ENCODE measurements around the gene PACRGL. TPM values are rescaled to one million over a fixed set of nuclear protein-coding genes. Genes with fewer than 3 reads are reported as not detected.
"Not testable (repeated sequence)": the region's sequence is repeated elsewhere in the genome, so short reads cannot be mapped to it uniquely, and the experiment has no call there.

PACRGL gene
- total RNA-seq, 2 donors from 2014 or later, result 3.0 to 17.1 TPM

GRCh38 chr4:20735931-20736330 lies 35.7 kb downstream of the PACRGL start:
- Histone ChIP-seq H3K4me1 (no peaks in the 10 kb centered on the region), H3K36me3 (replicated peaks in 1 of 2; ENCODE audit: insufficient read depth in 1 of 2, low read depth in 2 of 2) (peaks cover 0 to 2% of the 10 kb centered on the region in 2 donors), H3K27me3 (no peaks in the 10 kb centered on the region), H3K27ac (no peak overlapping the region), H3K9me3 (peaks cover 0 to 23% (median 0%) of the 10 kb centered on the region in 3 donors), H3K4me3 (no peak overlapping the region)
- intact Hi-C loops (cut with DNase I), result no loop called here
- WGBS, 2 donors, result 97 to 100% methylated on average over 1 of the region's 1 CpG
- no peak for ATAC-seq
- DNase-seq, result no peak
- no peak for TF ChIP-seq POLR2A (IDR thresholded peaks at IDR 0.05)
- no peak for TF ChIP-seq CTCF (IDR thresholded peaks at IDR 0.05)

DNA sequence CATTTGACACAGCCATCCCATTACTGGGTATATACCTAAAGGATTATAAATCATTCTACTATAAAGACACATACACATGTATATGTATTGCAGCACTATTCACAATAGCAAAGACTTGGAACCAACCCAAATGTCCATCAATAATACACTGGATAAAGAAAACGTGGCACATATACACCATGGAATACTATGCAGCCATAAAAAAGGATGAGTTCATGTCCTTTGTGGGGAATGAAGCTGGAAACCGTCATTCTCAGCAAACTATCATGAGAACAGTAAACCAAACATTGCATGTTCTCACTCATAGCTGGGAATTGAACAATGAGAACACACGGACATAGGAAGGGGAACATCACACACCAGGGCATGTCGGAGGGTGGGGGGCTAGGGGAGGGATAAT lies 45.7 kb downstream of the PACRGL start:
- H3K27me3 ChIP-seq; H3K9me3 ChIP-seq; DNase-seq; H3K27ac ChIP-seq; H3K4me3 ChIP-seq; intact Hi-C loops (cut with DNase I); H3K36me3 ChIP-seq (replicated peaks in 1 of 2; ENCODE audit: insufficient read depth in 1 of 2, low read depth in 2 of 2); H3K4me1 ChIP-seq; ATAC-seq: not testable (repeated sequence)
- WGBS, 2 donors, result 91 to 92% methylated on average over 4 of the region's 4 CpGs

- intact Hi-C loops (cut with DNase I), result no loop called here
- Histone ChIP-seq H3K4me1 (no peaks in the 10 kb centered on the region), H3K36me3 (replicated peaks in 1 of 2; ENCODE audit: insufficient read depth in 1 of 2, low read depth in 2 of 2) (no peaks in the 10 kb centered on the region), H3K27ac (no peak overlapping the region), H3K9me3 (no peaks in the 10 kb centered on the region), H3K4me3 (no peak overlapping the region), H3K27me3 (no peaks in the 10 kb centered on the region)
- TF ChIP-seq CTCF (IDR thresholded peaks at IDR 0.05) (no peak), POLR2A (IDR thresholded peaks at IDR 0.05) (no peak)
- no peak for ATAC-seq
- 93 to 97% methylated on average over 3 of the region's 3 CpGs for WGBS, 2 donors
- no peak for DNase-seq
These were observed 52.4 kb downstream of the PACRGL start for GRCh38 chr4:20752641-20753040.

DNA sequence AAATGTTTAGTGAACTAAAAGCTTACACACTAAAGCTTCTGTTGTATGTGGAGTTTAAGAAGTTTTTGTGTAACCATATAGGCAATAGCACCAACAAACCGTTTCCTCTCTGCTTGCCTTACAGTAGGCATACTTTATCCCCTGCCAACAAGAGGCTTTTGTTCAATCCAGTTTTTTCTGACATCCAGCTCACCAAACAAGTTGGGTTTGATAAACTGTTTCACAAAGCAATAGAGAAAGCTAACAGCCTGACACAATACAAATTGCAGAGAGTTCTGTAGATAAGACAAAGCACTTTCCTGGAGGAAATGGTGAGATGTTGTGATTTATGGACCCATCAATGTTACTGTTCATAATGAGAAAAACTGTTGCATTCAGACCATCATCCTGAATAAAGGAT lies 53.8 kb downstream of the PACRGL start:
- H3K27ac ChIP-seq, result no peak overlapping the region
- H3K4me1 ChIP-seq, result no peaks in the 10 kb centered on the region
- WGBS, 2 donors, result 55 to 76% methylated on average over 1 of the region's 1 CpG
- no peak overlapping the region for H3K4me3 ChIP-seq
- no peaks in the 10 kb centered on the region for H3K36me3 ChIP-seq (replicated peaks in 1 of 2; ENCODE audit: insufficient read depth in 1 of 2, low read depth in 2 of 2)
- ATAC-seq (no peak), DNase-seq (no peak)
- intact Hi-C loops (cut with DNase I), result no loop called here
- no peaks in the 10 kb centered on the region for H3K27me3 ChIP-seq
- TF ChIP-seq POLR2A (IDR thresholded peaks at IDR 0.05) (no peak), CTCF (IDR thresholded peaks at IDR 0.05) (no peak)
- no peaks in the 10 kb centered on the region for H3K9me3 ChIP-seq

DNA sequence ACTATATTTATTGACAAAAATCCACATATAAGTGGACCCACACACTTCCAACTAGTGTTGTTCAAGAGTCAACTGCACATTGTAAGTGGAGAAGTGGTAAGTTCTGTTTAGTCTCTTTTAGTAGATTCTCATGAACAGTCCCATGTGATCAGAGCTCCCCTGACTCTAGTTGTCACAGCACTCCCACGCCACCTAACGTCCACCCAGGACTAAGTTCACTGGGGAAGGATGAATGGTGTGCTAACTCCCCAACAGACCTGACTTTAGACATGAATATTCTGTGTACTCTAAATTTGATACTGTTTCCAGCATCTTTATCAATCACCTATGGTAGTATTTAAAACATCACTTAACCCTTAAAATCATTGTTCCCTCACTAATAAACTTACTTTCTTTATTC lies 59.8 kb downstream of the PACRGL start:
- H3K27me3 ChIP-seq, result no peaks in the 10 kb centered on the region
- intact Hi-C loops (cut with DNase I), result no loop called here
- DNase-seq (no peak), ATAC-seq (no peak)
- no peaks in the 10 kb centered on the region for H3K4me1 ChIP-seq
- WGBS, 2 donors, result 74 to 79% methylated on average over 2 of the region's 2 CpGs
- H3K4me3 ChIP-seq, result no peak overlapping the region
- H3K27ac ChIP-seq, result no peak overlapping the region
- TF ChIP-seq CTCF (IDR thresholded peaks at IDR 0.05), result no peak
- no peak for TF ChIP-seq POLR2A (IDR thresholded peaks at IDR 0.05)
- no peaks in the 10 kb centered on the region for H3K9me3 ChIP-seq
- H3K36me3 ChIP-seq (replicated peaks in 1 of 2; ENCODE audit: insufficient read depth in 1 of 2, low read depth in 2 of 2), result no peaks in the 10 kb centered on the region

Measured in body of pancreas (tissue), 4 donors.